B cell (primary cell): Measurements from ENCODE around the gene SAMD7.

ENCODE experiments used
- EZH2 ChIP-seq: IDR thresholded peaks from 2 replicates; pipeline ENCODE4 v1.6.1; 2012; ENCODE audit warnings: borderline replicate concordance, low read depth, mild to moderate bottlenecking, moderate library complexity, low read length; ENCODE audit not compliant: insufficient read depth, poor library complexity, severe bottlenecking
- TF ChIP-seq, protein P1 (sequence below): fragments of 200-600 bp; IDR thresholded peaks from one replicate; pipeline ENCODE4 v1.8.0; 2022; ENCODE audit warnings: antibody characterized with exemption, mild to moderate bottlenecking

DNA sequence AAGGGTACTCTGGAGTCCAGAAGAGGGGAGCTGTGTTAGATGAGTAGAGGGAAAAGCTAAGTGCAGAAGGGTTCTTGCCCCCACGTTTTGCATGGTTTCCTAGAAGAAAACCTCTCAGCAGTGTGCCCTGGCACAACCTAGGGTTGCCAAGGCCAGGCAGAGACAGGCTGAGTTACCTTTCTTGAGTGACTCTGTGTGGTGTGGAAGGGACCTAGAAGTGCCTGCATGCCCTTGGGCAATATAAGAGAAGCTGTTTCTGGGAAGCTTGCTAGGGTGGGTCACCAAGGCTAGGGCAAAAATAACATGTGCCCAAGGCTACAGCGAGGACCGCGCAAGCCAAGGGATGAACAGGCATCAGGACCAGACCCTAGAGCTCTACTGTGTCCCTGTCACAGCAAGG lies 3.4 kb upstream of the SAMD7 start:
- TF ChIP-seq, protein P1, sequence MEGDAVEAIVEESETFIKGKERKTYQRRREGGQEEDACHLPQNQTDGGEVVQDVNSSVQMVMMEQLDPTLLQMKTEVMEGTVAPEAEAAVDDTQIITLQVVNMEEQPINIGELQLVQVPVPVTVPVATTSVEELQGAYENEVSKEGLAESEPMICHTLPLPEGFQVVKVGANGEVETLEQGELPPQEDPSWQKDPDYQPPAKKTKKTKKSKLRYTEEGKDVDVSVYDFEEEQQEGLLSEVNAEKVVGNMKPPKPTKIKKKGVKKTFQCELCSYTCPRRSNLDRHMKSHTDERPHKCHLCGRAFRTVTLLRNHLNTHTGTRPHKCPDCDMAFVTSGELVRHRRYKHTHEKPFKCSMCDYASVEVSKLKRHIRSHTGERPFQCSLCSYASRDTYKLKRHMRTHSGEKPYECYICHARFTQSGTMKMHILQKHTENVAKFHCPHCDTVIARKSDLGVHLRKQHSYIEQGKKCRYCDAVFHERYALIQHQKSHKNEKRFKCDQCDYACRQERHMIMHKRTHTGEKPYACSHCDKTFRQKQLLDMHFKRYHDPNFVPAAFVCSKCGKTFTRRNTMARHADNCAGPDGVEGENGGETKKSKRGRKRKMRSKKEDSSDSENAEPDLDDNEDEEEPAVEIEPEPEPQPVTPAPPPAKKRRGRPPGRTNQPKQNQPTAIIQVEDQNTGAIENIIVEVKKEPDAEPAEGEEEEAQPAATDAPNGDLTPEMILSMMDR, result no peak
- TF ChIP-seq EZH2, result no peak
